Activated CD4-positive, alpha-beta T cell treated with anti-CD3 and anti-CD28 coated beads, Interleukin-2, amount 50 U/mL, for 24 hours (primary cell): Measurements from ENCODE around the gene GH1.
"Not testable (repeated sequence)": the region's sequence is repeated elsewhere in the genome, so short reads cannot be mapped to it uniquely, and the experiment has no call there.

Experiments
- DNase-seq, 2 donors: peaks; one replicate each; pipeline ENCODE4 v3.0.0-alpha.2; 2020; ENCODE audit warnings: low read depth in 1 of 2, low spot score in 1 of 2

GH1 gene

GRCh38 chr17:63898899-63899798 lies 19.5 kb downstream of the GH1 start:
- peak in 1 of 2 donors; percentile 17 for DNase-seq

- not testable (repeated sequence) for DNase-seq
These were observed 21.9 kb downstream of the GH1 start, which contains the start of gene CSH1 for GRCh38 chr17:63896524-63897354. Gene CSH1 (minus strand): TSS chr17:63896574. CDS start chr17:63896511, 63 bp downstream.

GRCh38 chr17:63894821-63895220 lies 23.8 kb downstream of the GH1 start:
- DNase-seq = not testable (repeated sequence)

- DNase-seq = not testable (repeated sequence)
These were observed 24.6 kb downstream of the GH1 start for GRCh38 chr17:63894021-63894420.

GRCh38 chr17:63892316-63893037 lies 26.2 kb downstream of the GH1 start:
- DNase-seq = not testable (repeated sequence)

GRCh38 chr17:63889026-63889848 lies 29.4 kb downstream of the GH1 start:
- DNase-seq = peak in 1 of 2 donors; percentile 18

GRCh38 chr17:63885119-63885518 lies 33.5 kb downstream of the GH1 start:
- not testable (repeated sequence) for DNase-seq

- DNase-seq = not testable (repeated sequence)
These were observed 36.0 kb downstream of the GH1 start for GRCh38 chr17:63882626-63883126.

- DNase-seq = peak; percentile 42 to 59
These were observed 36.6 kb downstream of the GH1 start, which contains the start of gene GH2 for GRCh38 chr17:63881935-63882601. Gene GH2 (minus strand): TSS chr17:63881944. CDS start chr17:63881801, 143 bp downstream.

GRCh38 chr17:63881337-63881736 lies 37.3 kb downstream of the GH1 start:
- not testable (repeated sequence) for DNase-seq

GRCh38 chr17:63880706-63881105 lies 37.9 kb downstream of the GH1 start:
- DNase-seq = no peak

- not testable (repeated sequence) for DNase-seq
These were observed 40.2 kb downstream of the GH1 start for GRCh38 chr17:63878413-63878812.

GRCh38 chr17:63874693-63875092 lies 43.9 kb downstream of the GH1 start:
- not testable (repeated sequence) for DNase-seq

GRCh38 chr17:63874061-63874626 lies 44.5 kb downstream of the GH1 start:
- not testable (repeated sequence) for DNase-seq

- DNase-seq = not testable (repeated sequence)
These were observed 45.1 kb downstream of the GH1 start, which contains the start of gene CSH2 for GRCh38 chr17:63873577-63873976. Gene CSH2 (minus strand): TSS chr17:63873677. CDS start chr17:63873614, 63 bp downstream.

- not testable (repeated sequence) for DNase-seq
These were observed 46.8 kb downstream of the GH1 start for GRCh38 chr17:63871646-63872365.

- not testable (repeated sequence) for DNase-seq
These were observed 48.4 kb downstream of the GH1 start for GRCh38 chr17:63870292-63870665.
